ENCODE data around the gene HMGCS2.

HMGCS2 gene

GRCh38 chr1:119742677-119743076 lies 26.0 kb downstream of the HMGCS2 start:
- peaks cover 69% of the 10 kb centered on the region for H3K36me3 ChIP-seq (ENCODE audit: insufficient read depth, low read length)
- H3K9me3 ChIP-seq (ENCODE audit: low read depth, low read length), result no peaks in the 10 kb centered on the region
- H3K4me3 ChIP-seq, result no peak overlapping the region
- TF ChIP-seq POLR2AphosphoS5 (IDR thresholded peaks at IDR 0.05; ENCODE audit: borderline replicate concordance, low read depth, low read length), result no peak
- no peak for TF ChIP-seq FOXP2 (optimal IDR thresholded peaks at IDR 0.05; ENCODE audit: control extremely low read depth, extremely low read length, insufficient read depth)
- TF ChIP-seq EZH2 (IDR thresholded peaks at IDR 0.05), result no peak
- no peak overlapping the region for H3K9ac ChIP-seq (ENCODE audit: insufficient read length)
- H3K27ac ChIP-seq, result no peak overlapping the region
- DNase-seq (ENCODE audit: low read depth, low spot score), result no peak

DNA sequence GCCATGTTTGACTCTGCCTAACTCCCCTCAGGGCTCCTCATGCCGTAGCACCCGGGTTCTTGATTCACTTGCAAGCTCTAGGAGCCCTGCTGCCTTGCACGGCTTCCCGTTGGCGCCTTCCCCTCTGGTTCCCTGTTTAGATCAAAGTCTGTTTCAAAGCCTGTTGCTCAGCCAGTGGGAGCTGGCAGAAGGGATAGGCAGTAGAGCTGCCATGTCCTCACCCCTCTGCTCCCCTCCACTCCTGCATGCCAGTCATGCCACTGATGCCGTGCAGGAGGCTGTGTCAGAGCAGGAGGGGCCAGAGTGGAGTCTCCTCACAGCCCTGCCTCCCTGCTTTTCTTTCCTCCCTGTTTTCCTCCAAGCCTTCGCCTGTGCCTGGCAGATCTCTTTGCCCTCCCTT lies 26.5 kb downstream of the HMGCS2 start:
- Histone ChIP-seq H3K9me3 (ENCODE audit: low read depth, low read length) (no peaks in the 10 kb centered on the region), H3K9ac (ENCODE audit: insufficient read length) (no peak overlapping the region), H3K27ac (no peak overlapping the region), H3K36me3 (ENCODE audit: insufficient read depth, low read length) (peaks cover 74% of the 10 kb centered on the region), H3K4me3 (no peak overlapping the region)
- no peak for DNase-seq (ENCODE audit: low read depth, low spot score)
- TF ChIP-seq EZH2 (IDR thresholded peaks at IDR 0.05) (no peak), FOXP2 (optimal IDR thresholded peaks at IDR 0.05; ENCODE audit: control extremely low read depth, extremely low read length, insufficient read depth) (no peak), POLR2AphosphoS5 (IDR thresholded peaks at IDR 0.05; ENCODE audit: borderline replicate concordance, low read depth, low read length) (no peak)

DNA sequence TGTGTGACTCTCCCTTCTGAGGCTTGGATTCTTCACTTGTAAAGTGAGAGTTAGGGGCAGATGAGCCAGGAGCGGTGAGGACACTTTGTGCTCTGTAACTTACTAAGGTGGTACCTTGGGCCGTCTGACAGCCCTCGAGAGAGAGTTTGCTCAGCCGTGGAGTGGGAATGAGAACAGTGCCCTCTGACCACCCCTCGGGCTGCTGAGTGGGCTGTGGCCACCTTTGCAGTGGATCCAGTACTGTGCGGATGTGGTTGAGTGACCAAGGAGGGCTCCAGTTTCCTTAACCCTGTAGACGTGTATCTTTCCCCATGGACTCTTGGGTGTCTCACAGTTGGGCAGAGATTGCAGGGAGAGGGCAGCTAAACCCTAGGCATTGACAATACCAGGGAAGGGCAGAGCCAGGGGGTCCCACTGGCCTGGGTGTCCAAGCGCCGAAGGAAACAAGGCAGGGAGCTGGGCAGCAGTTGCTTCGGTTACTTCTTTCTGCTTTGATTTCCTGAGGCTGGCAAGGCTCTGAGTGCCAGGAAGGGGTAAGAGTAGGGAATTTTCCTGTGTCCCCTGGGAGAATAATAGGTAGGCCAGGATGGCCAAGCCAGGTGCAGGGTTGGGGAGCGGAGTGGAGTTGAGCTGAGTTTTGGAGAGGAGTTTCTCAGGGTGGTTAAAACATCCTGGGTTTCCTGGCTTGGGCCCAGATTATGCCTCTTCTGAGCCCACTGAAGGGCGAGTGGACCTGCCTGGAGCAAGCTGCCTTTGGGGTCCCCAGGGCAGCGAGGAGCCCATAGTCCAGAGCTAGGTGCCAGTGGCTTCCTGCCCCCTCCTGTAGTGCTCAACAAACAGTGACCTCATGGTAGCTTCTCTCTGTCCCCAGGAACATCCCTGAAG lies 27.6 kb downstream of the HMGCS2 start:
- H3K27ac ChIP-seq, result peak overlapping the region; percentile 9; the same call in 1 of the 2 replicates
- H3K9me3 ChIP-seq (ENCODE audit: low read depth, low read length), result no peaks in the 10 kb centered on the region
- no peak overlapping the region for H3K4me3 ChIP-seq
- H3K9ac ChIP-seq (ENCODE audit: insufficient read length), result no peak overlapping the region
- no peak for DNase-seq (ENCODE audit: low read depth, low spot score)
- peaks cover 85% of the 10 kb centered on the region for H3K36me3 ChIP-seq (ENCODE audit: insufficient read depth, low read length)
- no peak for TF ChIP-seq FOXP2 (optimal IDR thresholded peaks at IDR 0.05; ENCODE audit: control extremely low read depth, extremely low read length, insufficient read depth)
- TF ChIP-seq EZH2 (IDR thresholded peaks at IDR 0.05), result no peak
- TF ChIP-seq POLR2AphosphoS5 (IDR thresholded peaks at IDR 0.05; ENCODE audit: borderline replicate concordance, low read depth, low read length), result no peak

GRCh38 chr1:119740261-119740660 lies 28.4 kb downstream of the HMGCS2 start:
- Histone ChIP-seq H3K9me3 (ENCODE audit: low read depth, low read length) (no peaks in the 10 kb centered on the region), H3K4me3 (no peak overlapping the region), H3K9ac (ENCODE audit: insufficient read length) (no peak overlapping the region), H3K27ac (no peak overlapping the region), H3K36me3 (ENCODE audit: insufficient read depth, low read length) (peaks cover 94% of the 10 kb centered on the region)
- DNase-seq (ENCODE audit: low read depth, low spot score), result no peak
- TF ChIP-seq POLR2AphosphoS5 (IDR thresholded peaks at IDR 0.05; ENCODE audit: borderline replicate concordance, low read depth, low read length) (no peak), FOXP2 (optimal IDR thresholded peaks at IDR 0.05; ENCODE audit: control extremely low read depth, extremely low read length, insufficient read depth) (no peak), EZH2 (IDR thresholded peaks at IDR 0.05) (no peak)

DNA sequence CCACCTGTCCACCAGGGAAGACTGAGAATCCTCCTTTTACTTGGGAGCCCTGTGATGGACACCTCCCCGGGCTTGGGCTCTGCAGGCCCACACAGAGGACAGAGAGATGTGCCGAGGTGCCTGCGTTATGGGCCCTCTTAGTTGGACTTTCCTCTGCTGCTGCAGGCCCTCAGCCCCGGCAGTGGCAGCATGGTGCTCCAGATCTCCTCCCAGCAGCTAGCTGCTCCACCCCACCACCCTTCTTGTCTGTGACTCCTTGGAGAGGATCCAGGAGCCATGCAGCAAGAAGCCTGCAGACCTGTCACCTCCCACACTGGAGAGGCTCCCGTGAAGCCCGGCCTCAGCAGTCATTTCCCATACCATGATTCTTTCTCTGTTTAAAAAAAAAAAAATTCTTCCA lies 29.6 kb downstream of the HMGCS2 start:
- Histone ChIP-seq H3K4me3 (no peak overlapping the region), H3K9ac (ENCODE audit: insufficient read length) (no peak overlapping the region), H3K9me3 (ENCODE audit: low read depth, low read length) (no peaks in the 10 kb centered on the region), H3K36me3 (ENCODE audit: insufficient read depth, low read length) (peaks cover 100% of the 10 kb centered on the region), H3K27ac (no peak overlapping the region)
- no peak for TF ChIP-seq EZH2 (IDR thresholded peaks at IDR 0.05)
- no peak for TF ChIP-seq POLR2AphosphoS5 (IDR thresholded peaks at IDR 0.05; ENCODE audit: borderline replicate concordance, low read depth, low read length)
- no peak for TF ChIP-seq FOXP2 (optimal IDR thresholded peaks at IDR 0.05; ENCODE audit: control extremely low read depth, extremely low read length, insufficient read depth)
- no peak for DNase-seq (ENCODE audit: low read depth, low spot score)

GRCh38 chr1:119738100-119738720 lies 30.5 kb downstream of the HMGCS2 start:
- H3K36me3 ChIP-seq (ENCODE audit: insufficient read depth, low read length), result peaks cover 100% of the 10 kb centered on the region
- H3K27ac ChIP-seq, result no peak overlapping the region
- TF ChIP-seq POLR2AphosphoS5 (IDR thresholded peaks at IDR 0.05; ENCODE audit: borderline replicate concordance, low read depth, low read length) (no peak), EZH2 (IDR thresholded peaks at IDR 0.05) (no peak), FOXP2 (optimal IDR thresholded peaks at IDR 0.05; ENCODE audit: control extremely low read depth, extremely low read length, insufficient read depth) (no peak)
- H3K9me3 ChIP-seq (ENCODE audit: low read depth, low read length), result no peaks in the 10 kb centered on the region
- no peak overlapping the region for H3K4me3 ChIP-seq
- H3K9ac ChIP-seq (ENCODE audit: insufficient read length), result no peak overlapping the region
- DNase-seq (ENCODE audit: low read depth, low spot score), result no peak

- H3K27ac ChIP-seq, result no peak overlapping the region
- H3K36me3 ChIP-seq (ENCODE audit: insufficient read depth, low read length), result peaks cover 100% of the 10 kb centered on the region
- H3K4me3 ChIP-seq, result no peak overlapping the region
- no peak overlapping the region for H3K9ac ChIP-seq (ENCODE audit: insufficient read length)
- no peaks in the 10 kb centered on the region for H3K9me3 ChIP-seq (ENCODE audit: low read depth, low read length)
- no peak for DNase-seq (ENCODE audit: low read depth, low spot score)
- TF ChIP-seq POLR2AphosphoS5 (IDR thresholded peaks at IDR 0.05; ENCODE audit: borderline replicate concordance, low read depth, low read length) (no peak), EZH2 (IDR thresholded peaks at IDR 0.05) (no peak), FOXP2 (optimal IDR thresholded peaks at IDR 0.05; ENCODE audit: control extremely low read depth, extremely low read length, insufficient read depth) (no peak)
These were observed 31.5 kb downstream of the HMGCS2 start for GRCh38 chr1:119737040-119737682.

DNA sequence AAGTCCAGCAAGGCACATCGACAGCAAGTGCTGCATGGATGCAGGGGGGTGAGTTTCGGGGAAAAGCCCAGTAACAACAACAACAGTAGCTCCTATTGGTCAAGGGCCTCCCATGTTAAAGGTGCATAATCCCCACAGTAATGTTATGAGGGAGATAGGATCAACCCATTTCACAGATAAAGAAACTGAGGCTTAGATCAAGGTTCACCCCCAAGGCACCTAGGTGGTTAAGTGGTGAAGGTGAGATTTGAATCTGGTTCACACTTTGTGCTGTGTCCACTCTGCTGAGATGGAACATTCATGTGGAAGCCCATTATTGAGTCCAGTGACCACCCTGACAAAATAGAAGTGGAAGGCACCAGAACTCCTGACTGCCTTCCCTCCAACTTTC lies 32.1 kb downstream of the HMGCS2 start:
- TF ChIP-seq FOXP2 (optimal IDR thresholded peaks at IDR 0.05; ENCODE audit: control extremely low read depth, extremely low read length, insufficient read depth) (no peak), EZH2 (IDR thresholded peaks at IDR 0.05) (no peak), POLR2AphosphoS5 (IDR thresholded peaks at IDR 0.05; ENCODE audit: borderline replicate concordance, low read depth, low read length) (no peak)
- no peak overlapping the region for H3K4me3 ChIP-seq
- no peak overlapping the region for H3K27ac ChIP-seq
- no peaks in the 10 kb centered on the region for H3K9me3 ChIP-seq (ENCODE audit: low read depth, low read length)
- H3K9ac ChIP-seq (ENCODE audit: insufficient read length), result no peak overlapping the region
- DNase-seq (ENCODE audit: low read depth, low spot score), result no peak
- peaks cover 100% of the 10 kb centered on the region for H3K36me3 ChIP-seq (ENCODE audit: insufficient read depth, low read length)

All from SK-N-MC (cell line).